Esophagus squamous epithelium (tissue), 5 donors: ENCODE results near the gene HEBP1. TPM values are rescaled to one million over a fixed set of nuclear protein-coding genes. Genes with fewer than 3 reads are reported as not detected.

Experiments used
- DNase-seq: peaks from one replicate; lab custom pipeline; 2025; lab: John Stamatoyannopoulos, UW
- H3K27ac ChIP-seq, 4 donors: fragments of 200-600 bp; sonication (generic); one replicate each; pipeline ENCODE4 v1.5.1; 2016 to 2019; ENCODE audit warnings: mild to moderate bottlenecking in 1 of 4
- H3K27me3 ChIP-seq, 4 donors: fragments of 200-600 bp; sonication (generic); 1 replicate in 3 of 4; 2 replicates in 1 of 4; pipeline versions ENCODE4 v1.5.1 to v1.6.0; 2017 to 2021; ENCODE audit warnings: antibody characterized with exemption in 1 of 4
- H3K36me3 ChIP-seq, 3 donors: fragments of 200-600 bp; sonication (generic); one replicate each; pipeline ENCODE4 v1.5.1; 2016 to 2019
- H3K4me1 ChIP-seq, 3 donors: fragments of 200-600 bp; sonication (generic); one replicate each; pipeline ENCODE4 v1.5.1; 2017 to 2019
- H3K4me3 ChIP-seq, 4 donors: fragments of 200-600 bp; sonication (generic); 1 replicate in 3 of 4; 2 replicates in 1 of 4; pipeline ENCODE4 v1.5.1; 2016 to 2019; ENCODE audit warnings: mild to moderate bottlenecking in 2 of 4, moderate library complexity in 1 of 4
- H3K9me3 ChIP-seq, 3 donors: fragments of 200-600 bp; sonication (generic); one replicate each; pipeline ENCODE4 v1.5.1; 2016 to 2019
- CTCF ChIP-seq, 6 experiments: fragments of 450-650 bp in 4 of 6; fragments of 200-600 bp in 2 of 6; sonication (generic) in 2 of 6; IDR thresholded peaks; one replicate each; pipeline ENCODE4 v1.5.1; 2016 to 2019; ENCODE audit warnings: antibody characterized with exemption in 6 of 6, mild to moderate bottlenecking in 4 of 6, moderate library complexity in 4 of 6
- POLR2A ChIP-seq, 4 donors: fragments of 450-650 bp; IDR thresholded peaks; one replicate each; pipeline ENCODE4 v1.6.1; 2017; ENCODE audit warnings: antibody characterized with exemption in 4 of 4, mild to moderate bottlenecking in 4 of 4, moderate library complexity in 3 of 4
- WGBS, 2 donors: methylation state at CpG; one replicate each; pipeline ENCODE4 v1.1.5; 2018; 5-methylcytosine and 5-hydroxymethylcytosine counted together
- intact Hi-C: fragments of 100-400 bp; cut with DNase I; formaldehyde crosslinking; loops from one replicate; pipeline ENCODE4 v1.15.0; 2022
- total RNA-seq, 4 donors: library from RNA; depleted of rRNA; stranded (reverse); fragments of >200 nt; gene quantifications; one replicate each; pipeline ENCODE4 v1.1.0, GENCODE V29; 2016
- donor health status: DM: yes; HTN: yes; CAD: no.

The HEBP1 gene
- total RNA-seq, 4 donors from 2014 or later = 17.0 to 50.9 (median 23.9) TPM

DNA sequence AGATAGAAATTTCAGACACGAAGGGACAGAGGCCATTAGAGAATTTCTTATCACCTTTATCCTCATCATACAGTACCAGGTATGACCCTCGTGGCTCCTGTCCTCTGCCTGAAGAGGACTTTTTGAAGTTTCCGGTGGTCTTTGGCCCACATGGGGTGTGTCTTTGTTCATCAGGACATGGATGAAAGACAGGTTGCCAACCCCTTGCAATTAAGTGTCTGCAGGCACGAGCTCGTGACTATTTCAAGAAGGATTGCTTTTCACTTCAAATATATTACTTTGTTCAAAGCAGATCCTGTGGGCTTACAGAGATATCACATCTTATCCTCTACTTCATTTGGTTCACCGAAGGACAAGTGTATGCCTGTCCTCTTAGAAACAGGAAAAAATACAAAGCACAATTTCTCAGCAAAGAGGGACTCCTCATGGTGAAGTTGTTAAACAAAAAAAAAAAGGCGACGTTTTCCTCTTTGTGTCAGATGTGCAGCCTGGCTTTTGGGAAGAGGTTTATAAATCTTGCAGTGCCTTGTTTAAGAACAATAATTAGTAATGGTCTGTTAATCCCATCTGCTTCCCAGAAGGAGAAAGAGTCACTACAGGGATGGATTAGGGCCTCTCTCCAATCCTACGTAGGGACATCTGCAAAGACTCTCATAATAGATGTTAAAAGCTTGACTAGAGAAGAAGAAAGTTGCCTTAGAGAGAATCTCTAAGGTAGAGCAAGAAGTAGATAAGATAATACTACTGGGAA is 30.7 kb upstream of the HEBP1 start:
- H3K27me3 ChIP-seq = no peaks in the 10 kb centered on the region
- TF ChIP-seq POLR2A (IDR thresholded peaks at IDR 0.05) = no peak
- no peak for TF ChIP-seq CTCF (IDR thresholded peaks at IDR 0.05)
- no peaks in the 10 kb centered on the region for H3K36me3 ChIP-seq
- DNase-seq = no peak
- H3K4me3 ChIP-seq = no peak overlapping the region
- WGBS, 2 donors = 73 to 75% methylated on average over 9 of the region's 9 CpGs
- intact Hi-C loops = no loop called here
- H3K4me1 ChIP-seq = peaks cover 0 to 15% (median 0%) of the 10 kb centered on the region in 3 donors
- H3K27ac ChIP-seq = no peak overlapping the region
- no peaks in the 10 kb centered on the region for H3K9me3 ChIP-seq

DNA sequence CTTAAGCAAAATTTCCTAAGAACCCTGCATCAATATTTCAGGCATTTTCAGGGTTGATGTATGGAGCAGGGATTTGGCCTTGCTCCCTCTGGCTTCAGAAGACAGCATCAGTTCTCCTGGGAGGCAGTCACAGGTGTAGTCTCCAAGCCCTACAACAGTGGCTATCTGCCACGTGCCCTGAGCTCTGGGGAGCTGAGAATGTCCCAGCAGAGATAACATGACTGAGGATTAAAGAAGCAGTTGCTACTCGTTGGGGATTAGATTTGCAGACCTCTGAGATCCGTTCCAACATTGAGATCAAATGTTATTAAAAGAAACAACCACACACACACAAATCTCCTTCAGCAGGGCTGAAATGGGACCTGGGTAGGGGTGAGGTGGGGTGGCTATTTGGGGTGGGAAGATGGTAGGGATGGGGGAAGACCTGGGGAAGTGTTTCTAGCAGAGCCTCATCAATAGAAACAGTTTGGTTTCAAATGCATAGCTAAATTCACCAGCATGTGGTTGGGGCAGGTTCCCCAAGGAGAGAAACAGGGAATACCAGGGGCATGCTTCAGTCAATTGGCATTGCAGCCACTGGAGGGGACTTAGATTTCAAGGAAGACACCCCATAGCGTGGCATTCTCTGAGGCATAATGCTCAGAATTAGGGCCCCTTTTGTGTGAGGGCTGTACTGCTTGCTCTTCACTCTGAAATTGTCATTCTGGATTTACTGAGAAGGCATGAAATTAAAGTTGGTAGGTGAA is 28.9 kb upstream of the HEBP1 start:
- no peaks in the 10 kb centered on the region for H3K27me3 ChIP-seq
- DNase-seq = no peak
- no peak overlapping the region for H3K4me3 ChIP-seq
- 68 to 81% methylated on average over 4 of the region's 4 CpGs for WGBS, 2 donors
- intact Hi-C loops = loop anchor here (10.0 kb wide), 1 partner anchor 176 kb away; no protein-coding TSS in a partner anchor
- no peak overlapping the region for H3K27ac ChIP-seq
- TF ChIP-seq POLR2A (IDR thresholded peaks at IDR 0.05) (no peak), CTCF (IDR thresholded peaks at IDR 0.05) (no peak)
- H3K36me3 ChIP-seq = no peaks in the 10 kb centered on the region
- H3K4me1 ChIP-seq = peaks cover 0 to 21% (median 0%) of the 10 kb centered on the region in 3 donors
- no peaks in the 10 kb centered on the region for H3K9me3 ChIP-seq

GRCh38 chr12:13027508-13027907 is 27.4 kb upstream of the HEBP1 start:
- H3K4me3 ChIP-seq = no peak overlapping the region
- no peak for DNase-seq
- no peaks in the 10 kb centered on the region for H3K36me3 ChIP-seq
- intact Hi-C loops = loop anchor here (10.0 kb wide), 1 partner anchor 177 kb away; no protein-coding TSS in a partner anchor
- no peak for TF ChIP-seq CTCF (IDR thresholded peaks at IDR 0.05)
- no peak for TF ChIP-seq POLR2A (IDR thresholded peaks at IDR 0.05)
- H3K4me1 ChIP-seq = peaks cover 0 to 22% (median 0%) of the 10 kb centered on the region in 3 donors
- no peaks in the 10 kb centered on the region for H3K27me3 ChIP-seq
- no peaks in the 10 kb centered on the region for H3K9me3 ChIP-seq
- no peak overlapping the region for H3K27ac ChIP-seq

- H3K36me3 ChIP-seq = no peaks in the 10 kb centered on the region
- no peaks in the 10 kb centered on the region for H3K9me3 ChIP-seq
- no peaks in the 10 kb centered on the region for H3K27me3 ChIP-seq
- H3K4me1 ChIP-seq = peaks cover 0 to 22% (median 0%) of the 10 kb centered on the region in 3 donors
- 71 to 76% methylated on average over 2 of the region's 2 CpGs for WGBS, 2 donors
- TF ChIP-seq CTCF (IDR thresholded peaks at IDR 0.05) = no peak
- TF ChIP-seq POLR2A (IDR thresholded peaks at IDR 0.05) = no peak
- no peak overlapping the region for H3K27ac ChIP-seq
- intact Hi-C loops = loop anchor here (10.0 kb wide), 1 partner anchor 178 kb away; no protein-coding TSS in a partner anchor
- DNase-seq = no peak
- no peak overlapping the region for H3K4me3 ChIP-seq
Measured at GRCh38 chr12:13027032-13027431, 27.0 kb upstream of the HEBP1 start.

- Histone ChIP-seq H3K4me3 (no peak overlapping the region), H3K4me1 (peaks cover 0 to 22% (median 0%) of the 10 kb centered on the region in 3 donors), H3K27me3 (no peaks in the 10 kb centered on the region), H3K9me3 (no peaks in the 10 kb centered on the region), H3K36me3 (no peaks in the 10 kb centered on the region), H3K27ac (no peak overlapping the region)
- TF ChIP-seq POLR2A (IDR thresholded peaks at IDR 0.05) (no peak), CTCF (IDR thresholded peaks at IDR 0.05) (no peak)
- intact Hi-C loops = loop anchor here (10.0 kb wide), 1 partner anchor 179 kb away; no protein-coding TSS in a partner anchor
- 14 to 37% methylated on average over 1 of the region's 1 CpG for WGBS, 2 donors
- no peak for DNase-seq
Measured at GRCh38 chr12:13026286-13026685, 26.2 kb upstream of the HEBP1 start.
